GM19372 (cell line): ENCODE results near the gene PRB2.
"Not testable (repeated sequence)": the region's sequence is repeated elsewhere in the genome, so short reads cannot be mapped to it uniquely, and the experiment has no call there.

ENCODE experiments used
- ATAC-seq: cut with Tn5 transposase; IDR thresholded peaks from one replicate; pipeline ENCODE4 v1.9.1; 2021; ENCODE audit warnings: mild to moderate bottlenecking, low read depth, moderate library complexity; ENCODE audit not compliant: unreplicated experiment

Gene PRB2

GRCh38 chr12:11395467-11395866, at the start of gene PRB2:
Gene PRB2, minus strand, starts transcription at chr12:11395567. Its CDS starts 38 bp downstream, at chr12:11395529.
- not testable (repeated sequence) for ATAC-seq

GRCh38 chr12:11437966-11438365, 42.6 kb upstream of the PRB2 start:
- no peak for ATAC-seq

GRCh38 chr12:11433664-11434063, 38.3 kb upstream of the PRB2 start:
- no peak for ATAC-seq

- no peak for ATAC-seq
Measured at GRCh38 chr12:11431486-11431885, 36.1 kb upstream of the PRB2 start.

- ATAC-seq = no peak
Measured at GRCh38 chr12:11427341-11427740, 32.0 kb upstream of the PRB2 start.

DNA sequence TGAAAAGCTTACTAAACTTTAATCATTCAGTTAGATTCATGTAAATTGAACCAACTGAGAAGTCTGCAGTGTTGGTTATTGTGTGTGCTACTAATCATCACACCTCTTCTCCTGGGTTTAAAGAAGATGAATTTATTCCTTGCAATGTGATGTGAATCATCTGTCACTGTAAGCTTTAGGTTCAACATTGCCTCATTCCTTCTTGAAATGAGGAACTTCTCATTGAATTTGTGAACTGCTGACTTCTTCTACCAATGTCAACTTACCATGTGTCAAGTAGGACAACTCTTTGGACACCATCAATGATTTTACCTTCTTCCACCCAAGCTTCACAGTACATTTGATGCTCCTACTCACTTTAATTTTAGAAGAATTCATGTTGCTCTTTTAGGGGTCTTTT, 17.4 kb upstream of the PRB2 start:
- no peak for ATAC-seq

DNA sequence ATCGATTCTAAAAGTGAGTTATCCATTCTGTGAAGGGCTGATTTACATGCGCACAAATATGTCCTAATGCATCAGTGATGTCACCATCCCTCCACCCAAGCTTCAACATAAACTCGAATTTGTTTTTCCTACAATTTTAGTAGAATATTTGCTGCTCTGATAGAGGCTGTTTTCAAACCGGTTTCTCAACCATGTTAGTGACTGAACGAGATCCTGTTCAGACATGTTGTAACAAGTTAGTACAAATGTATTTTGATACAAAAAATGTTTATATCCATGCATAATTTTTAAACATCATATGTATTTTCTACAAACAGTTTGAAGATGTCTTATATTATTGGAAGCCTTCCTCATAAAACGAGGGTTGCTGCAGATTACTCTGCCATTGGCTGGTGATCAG, 12.7 kb upstream of the PRB2 start:
- no peak for ATAC-seq

GRCh38 chr12:11397366-11397765, 2.0 kb upstream of the PRB2 start:
- no peak for ATAC-seq

DNA sequence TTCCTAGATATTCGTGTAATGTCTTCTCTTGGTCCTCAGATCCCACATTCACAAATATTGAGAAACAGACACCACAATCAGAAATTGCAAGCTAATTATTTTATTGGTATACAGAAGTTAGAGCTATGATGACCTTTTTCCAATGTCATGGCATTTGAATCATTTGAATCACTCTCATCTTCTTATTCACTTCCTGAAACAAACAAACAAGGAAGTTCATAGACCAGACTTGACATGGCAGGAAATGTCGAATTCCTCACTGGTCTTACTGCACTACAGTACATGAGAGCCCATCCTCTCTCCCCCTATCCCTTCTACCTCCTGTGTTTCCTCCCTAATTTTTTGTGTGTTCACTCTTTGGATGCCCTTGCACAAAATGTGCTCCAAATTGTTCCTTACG, 3.9 kb downstream of the PRB2 start:
- not testable (repeated sequence) for ATAC-seq

GRCh38 chr12:11377420-11377819, 17.9 kb downstream of the PRB2 start:
- ATAC-seq = not testable (repeated sequence)

DNA sequence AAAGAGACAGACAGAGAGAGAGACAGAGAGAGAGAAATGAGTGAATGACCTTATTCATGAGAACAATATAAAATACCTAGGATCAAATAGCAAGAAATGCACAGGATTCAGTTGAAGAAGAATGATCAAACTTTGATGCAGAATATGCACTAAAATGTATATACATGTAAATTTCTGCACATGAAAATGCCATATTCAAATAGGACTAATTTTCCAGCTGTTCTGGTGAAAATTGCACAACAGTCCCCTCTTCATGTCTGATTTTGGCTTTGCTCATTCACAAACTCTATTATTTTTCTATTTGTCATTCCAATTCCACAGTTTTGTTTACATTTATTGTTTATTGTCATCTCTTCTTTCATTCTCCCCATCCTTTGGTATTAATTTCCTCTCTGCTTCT, 34.2 kb downstream of the PRB2 start:
- no peak for ATAC-seq

GRCh38 chr12:11360205-11360883, 35.0 kb downstream of the PRB2 start:
- not testable (repeated sequence) for ATAC-seq

GRCh38 chr12:11351736-11352135, 43.6 kb downstream of the PRB2 start:
- not testable (repeated sequence) for ATAC-seq

DNA sequence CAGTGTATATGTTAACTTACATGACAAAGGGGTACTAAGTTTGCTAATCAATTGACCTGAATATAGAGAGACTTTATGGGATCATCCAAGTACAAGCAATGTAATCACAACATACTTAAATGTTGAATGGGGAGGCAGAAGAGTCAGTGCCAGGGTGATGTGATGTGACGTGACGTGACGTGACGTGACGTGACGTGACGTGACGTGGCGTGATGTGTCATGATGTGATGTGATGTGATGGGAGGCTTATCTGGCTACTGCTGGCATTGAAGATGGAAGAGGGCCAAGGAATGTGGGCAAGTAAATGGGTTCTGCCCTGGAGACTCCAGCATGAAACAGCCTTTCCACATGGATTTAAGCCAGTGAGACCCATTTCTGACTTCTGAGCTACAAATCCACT, 46.9 kb downstream of the PRB2 start:
- ATAC-seq = no peak

- no peak for ATAC-seq
Measured at GRCh38 chr12:11347810-11348209, 47.6 kb downstream of the PRB2 start.

- ATAC-seq = no peak
Measured at GRCh38 chr12:11344500-11344899, 50.9 kb downstream of the PRB2 start.
